Stimulated activated CD8-positive, alpha-beta memory T cell treated with anti-CD3 and anti-CD28 coated beads, Interleukin-7, amount 100 ng/mL, for 48 hours (primary cell): ENCODE measurements around the gene STARD9.
"Not testable (repeated sequence)": the region's sequence is repeated elsewhere in the genome, so short reads cannot be mapped to it uniquely, and the experiment has no call there.

ENCODE experiments used
- DNase-seq, 2 donors: peaks; one replicate each; pipeline ENCODE4 v3.0.0-alpha.2; 2020; ENCODE audit warnings: low read depth in 1 of 2; ENCODE audit errors: extremely low read depth in 1 of 2

Gene STARD9

DNA sequence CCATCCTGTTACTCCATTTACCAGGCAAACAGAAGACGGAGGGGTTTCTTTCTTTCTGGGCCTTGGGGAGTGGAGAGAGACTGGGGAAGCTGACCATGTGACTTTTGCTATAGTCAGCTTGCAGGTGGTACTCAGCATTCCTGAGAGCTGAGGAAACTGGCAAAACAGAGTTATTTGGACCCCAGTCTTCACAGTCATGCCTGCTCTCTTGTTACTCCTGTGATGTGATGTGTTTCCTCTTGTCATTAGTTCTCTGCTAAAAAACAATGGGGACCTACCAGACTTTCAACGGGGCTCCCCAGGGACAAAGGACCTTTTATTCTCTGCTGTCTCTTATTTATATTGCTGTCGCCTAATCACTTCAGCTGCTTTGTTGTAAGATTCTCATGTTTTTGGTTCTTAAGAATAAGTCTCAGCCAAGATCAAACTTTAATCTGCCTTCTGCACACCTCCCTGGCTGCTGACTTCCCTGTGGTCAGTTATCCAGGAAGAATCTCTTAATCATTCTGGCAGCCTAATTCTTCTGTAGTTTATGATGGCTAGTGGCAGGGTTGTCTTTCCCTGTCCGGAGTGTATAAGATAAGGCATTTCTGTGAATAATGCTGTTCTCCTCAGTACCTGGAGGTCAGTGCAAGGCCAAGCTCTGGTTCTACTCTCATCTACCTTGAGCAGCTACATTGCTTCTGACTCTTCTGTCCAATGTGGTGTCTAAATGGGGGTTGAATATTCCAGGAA lies 8.8 kb downstream of the STARD9 start:
- no peak for DNase-seq

DNA sequence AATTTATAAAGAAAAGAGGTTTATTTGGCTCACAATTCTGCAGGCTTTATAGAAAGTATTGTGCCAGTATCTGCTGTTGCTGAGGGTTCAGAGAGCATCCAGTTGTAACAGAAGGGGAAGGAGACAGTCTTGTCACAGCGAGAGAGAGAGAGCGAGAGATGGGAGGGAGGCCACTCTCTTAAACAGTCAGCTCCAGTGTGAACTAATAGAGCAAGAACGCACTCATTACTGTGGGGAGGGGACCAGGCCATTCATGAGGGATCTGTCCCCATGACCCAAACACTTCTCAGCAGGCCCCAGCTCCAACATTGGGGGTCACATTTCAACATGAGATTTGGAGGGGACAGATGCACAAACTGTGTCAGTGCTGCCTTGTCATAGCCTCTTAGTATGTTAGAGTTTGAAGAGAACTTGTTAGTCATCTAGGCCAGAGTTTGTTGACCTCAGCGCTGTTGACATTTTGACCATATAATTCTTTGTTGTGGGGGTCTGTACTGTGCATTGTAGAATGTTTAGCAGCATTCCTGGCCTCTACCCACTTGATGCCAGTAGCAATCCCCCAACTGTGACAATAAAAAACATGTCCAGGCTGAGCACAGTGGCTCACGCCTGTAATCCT lies 15.3 kb downstream of the STARD9 start:
- DNase-seq = no peak

DNA sequence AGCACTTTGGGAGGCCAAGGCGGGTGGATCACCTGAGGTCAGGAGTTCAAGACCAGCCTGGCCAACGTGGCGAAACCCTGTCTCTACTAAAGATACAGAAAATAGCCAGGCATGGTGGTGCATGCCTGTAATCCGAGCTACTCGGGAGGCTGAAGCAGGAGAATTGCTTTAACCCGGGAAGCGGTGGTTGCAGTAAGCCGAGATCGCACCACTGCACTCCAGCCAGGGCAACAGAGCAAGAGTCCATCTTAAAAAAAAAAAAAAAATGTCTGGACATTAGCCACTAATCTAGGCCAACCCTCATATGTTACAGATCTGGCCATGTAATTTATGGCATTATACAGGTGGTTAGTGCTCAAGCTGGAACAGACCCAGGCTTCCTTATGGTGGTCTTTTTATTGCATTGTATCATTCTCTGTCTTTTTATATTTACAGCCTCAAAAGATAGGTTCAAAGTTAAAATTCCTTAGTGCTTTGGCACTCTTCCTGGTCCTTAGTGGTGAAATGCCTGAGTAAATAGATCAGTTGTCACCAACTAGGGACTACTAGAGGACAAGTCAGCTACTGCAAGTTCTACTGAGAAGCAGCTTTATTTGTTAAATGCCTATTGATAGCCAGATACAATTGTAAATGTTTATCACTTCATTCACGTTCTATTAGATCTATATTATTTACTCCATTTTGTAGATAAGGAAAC lies 16.0 kb downstream of the STARD9 start:
- no peak for DNase-seq

DNA sequence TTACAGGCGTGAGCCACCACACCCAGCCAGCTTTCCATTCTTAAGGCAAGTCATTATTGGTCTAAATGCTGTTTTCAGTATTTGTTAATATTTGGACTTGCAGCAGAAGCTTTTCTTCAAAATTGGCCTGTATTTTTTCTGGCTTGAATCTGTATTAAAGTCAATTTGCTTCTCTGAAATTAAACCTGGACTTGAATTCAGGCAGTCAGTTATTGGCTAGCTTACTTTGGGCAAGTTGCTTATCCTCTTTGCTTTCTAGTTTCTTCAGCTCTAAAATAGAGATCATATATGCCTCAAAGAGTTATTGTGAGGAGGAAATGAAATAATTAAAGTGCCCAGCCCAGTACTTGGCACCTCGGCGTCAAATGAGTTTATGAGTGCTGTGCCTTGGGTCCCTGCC lies 17.3 kb downstream of the STARD9 start:
- DNase-seq = no peak

DNA sequence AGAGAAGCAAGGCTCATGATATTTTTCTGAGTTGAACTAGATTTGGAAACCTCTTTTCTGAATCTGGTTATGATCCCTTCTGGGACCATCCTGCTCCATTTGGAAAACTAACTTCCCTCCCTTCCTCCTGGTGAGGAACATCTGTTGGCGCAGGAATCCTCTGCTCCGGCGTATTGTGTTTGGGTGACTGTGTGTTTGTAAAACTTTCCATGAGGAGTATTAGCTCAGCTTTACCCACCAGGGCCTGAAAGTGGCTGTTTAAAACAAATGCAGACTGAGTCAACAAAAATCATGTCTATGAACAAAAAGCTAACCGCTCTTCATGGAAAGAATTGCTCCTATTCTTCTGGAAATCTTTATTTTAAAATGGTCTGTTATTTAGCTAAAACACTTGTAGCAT lies 17.7 kb downstream of the STARD9 start:
- DNase-seq = no peak

DNA sequence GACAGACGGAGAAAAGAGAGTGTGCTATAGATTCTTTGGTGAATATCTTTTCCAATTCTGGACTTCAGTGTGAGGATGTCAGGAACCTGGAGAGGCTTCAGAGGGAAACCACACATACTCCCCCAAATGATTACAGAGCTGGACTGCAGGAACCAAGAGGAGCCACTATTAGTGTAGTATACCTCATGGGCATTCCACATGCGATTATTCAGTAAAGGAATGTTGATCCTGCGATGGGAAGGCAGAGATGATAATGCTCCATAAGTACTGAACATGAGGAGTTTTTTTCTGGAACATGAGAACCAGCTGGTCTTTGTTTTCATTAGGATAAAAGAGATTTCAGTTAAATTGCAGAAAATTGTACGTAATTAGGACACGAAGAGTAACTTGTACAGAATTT lies 18.7 kb downstream of the STARD9 start:
- DNase-seq = no peak

DNA sequence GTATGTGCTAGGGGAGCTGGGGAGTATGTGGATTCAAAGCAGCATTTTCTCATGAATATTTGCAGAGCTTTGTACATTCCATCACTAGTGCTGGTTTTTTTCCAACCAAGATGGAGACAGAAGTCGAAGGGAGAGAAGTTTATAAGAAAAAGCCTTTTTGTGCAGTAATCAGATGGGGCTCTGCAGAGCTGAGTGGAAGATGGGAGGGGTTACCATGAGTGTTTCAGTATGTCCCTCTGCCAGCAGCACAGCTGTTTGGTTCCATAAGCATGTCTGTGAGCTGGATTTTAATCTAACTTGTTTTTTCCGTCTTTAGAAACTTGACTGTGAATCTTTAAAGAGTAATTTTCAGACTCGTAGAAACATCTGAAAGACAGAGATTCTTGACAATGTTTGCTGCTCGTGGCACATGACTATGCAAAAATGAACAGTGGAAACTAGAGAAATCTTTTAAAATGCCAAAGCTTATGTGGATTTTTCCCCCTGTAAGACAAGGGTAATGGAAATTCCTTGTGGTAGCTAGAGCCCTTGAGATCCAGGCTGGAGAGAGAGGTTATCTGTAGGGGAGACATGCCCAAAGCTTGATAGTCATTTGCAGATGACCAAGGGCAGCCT lies 20.3 kb downstream of the STARD9 start:
- DNase-seq = no peak

DNA sequence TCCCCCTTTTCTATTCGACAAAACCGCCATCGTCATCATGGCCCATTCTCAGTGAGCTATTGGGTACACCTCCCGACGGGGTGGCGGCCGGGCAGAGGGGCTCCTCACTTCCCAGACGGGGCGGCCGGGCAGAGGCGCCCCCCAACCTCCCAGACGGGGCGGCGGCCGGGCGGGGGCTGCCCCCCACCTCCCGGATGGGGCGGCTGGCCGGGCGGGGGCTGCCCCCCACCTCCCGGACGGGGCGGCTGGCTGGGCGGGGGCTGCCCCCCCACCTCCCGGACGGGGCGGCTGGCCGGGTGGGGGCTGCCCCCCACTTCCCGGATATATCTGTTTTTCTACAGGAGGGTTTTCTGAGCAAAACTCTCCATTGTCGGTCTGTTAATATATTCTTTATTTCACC lies 25.9 kb downstream of the STARD9 start:
- not testable (repeated sequence) for DNase-seq

DNA sequence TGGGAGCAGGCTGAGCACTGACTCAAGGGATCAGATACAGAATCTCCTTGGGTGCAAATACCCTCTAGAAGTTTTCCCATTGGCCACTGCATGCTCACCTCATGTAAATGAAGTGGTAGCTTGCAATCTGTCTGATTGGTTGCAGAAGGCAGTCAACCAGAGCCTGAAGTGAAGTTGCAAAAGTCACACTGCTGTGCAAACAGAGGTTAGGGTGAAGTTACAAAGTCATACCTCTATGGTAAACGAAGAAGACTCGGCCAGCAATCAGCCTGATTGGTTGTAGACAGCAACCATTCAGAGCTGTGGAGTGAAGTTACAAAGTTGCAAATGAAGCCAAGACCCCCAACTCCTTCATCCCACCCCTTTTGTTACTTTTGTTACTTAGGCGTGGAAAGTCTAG lies 27.1 kb downstream of the STARD9 start:
- DNase-seq = no peak

DNA sequence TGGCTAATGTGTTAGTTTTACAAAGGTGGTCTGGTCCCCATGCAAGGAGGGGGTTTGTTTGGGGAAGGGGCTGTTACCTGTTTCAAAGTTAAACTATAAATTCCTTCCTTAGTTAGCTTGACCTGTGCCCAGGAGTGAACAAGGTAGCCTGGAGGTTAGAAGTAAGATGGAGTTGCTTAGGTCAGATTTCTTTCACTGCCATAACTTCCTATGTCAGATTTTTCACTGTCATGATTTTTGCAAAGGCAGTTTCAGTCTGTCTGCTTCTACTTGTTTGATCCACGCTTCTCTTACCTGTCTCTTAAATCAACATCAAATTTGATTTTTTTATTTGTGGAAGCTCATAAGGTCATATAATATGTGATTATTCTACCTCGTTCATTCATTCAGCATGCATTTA lies 28.6 kb downstream of the STARD9 start:
- no peak for DNase-seq

DNA sequence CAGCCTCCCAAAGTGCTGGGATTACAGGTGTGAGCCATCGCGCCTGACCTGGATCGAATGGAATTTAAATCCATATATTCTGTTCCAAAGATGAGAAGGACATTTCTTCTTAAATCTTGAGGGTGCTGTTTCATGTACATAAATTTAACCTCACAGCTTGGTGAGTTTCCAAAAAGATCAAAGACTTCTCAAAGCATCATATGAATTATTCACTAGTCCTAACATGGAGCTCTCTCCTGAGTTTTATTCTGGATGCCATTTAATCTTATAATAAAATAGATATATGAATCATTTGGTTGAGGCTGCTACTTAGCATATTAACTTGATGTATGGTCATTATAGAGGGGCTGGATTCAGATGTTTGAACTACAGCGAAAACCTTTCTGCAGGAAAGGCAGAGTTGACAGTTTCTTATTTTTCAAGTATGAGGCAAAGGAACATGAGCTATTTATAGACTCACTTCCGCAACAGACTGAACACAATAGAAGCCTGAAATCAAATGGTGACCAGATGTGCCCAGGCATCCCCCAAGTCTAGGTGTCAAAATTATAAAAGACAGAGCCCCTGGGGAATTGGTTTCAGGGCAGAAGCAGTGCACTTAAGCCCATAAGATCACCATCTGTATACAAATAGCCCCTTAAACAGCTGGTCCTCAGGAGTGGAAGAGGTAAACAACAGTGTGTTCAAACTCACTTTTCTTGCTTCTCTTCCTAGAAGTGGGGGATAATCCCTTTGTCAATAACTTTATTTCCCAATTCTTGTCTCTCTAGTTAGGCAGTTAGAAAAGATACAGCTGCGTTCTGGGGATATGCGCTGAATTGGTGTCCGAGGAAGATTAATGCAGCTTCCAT lies 29.7 kb downstream of the STARD9 start:
- no peak for DNase-seq

DNA sequence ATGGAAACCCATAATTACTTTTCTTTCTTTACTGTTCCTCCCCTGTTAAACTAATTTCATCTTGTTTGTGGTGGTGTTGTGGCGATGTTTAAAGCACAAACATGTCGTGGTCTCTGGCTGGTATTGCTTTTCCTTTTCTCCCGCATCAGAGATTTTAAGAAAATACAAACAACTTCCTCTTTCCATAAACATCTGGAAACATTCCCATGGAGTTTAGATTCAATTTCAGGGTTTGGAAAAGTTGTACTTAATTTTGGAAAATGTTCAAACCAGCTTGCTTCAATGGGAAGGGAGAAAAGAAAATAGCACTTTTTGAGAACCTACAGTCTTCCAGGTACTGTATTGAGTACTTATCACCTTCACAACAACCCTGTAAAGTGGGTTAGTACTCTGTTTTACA lies 30.4 kb downstream of the STARD9 start:
- DNase-seq = no peak

DNA sequence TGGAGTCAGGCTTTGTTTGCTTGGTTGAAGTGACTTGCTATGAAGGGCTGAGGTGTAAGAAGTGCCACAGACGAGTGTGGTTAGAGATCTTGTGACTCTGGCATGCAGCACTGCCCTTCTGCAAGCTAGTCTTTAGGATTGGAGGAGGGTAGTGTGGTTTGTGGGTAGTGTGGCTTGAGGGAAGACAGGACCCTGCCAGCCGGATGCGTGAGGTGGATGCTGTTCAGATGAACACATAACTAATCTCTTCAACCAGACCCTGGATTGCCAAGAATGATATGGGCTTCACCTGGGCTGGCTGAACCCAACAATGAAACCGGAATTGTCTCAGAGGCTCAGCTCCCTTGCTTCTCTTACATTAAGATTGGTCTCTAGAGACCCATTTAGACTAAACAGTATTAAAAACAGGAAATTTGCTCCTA lies 32.7 kb downstream of the STARD9 start:
- peak; percentile 22 to 45 for DNase-seq

DNA sequence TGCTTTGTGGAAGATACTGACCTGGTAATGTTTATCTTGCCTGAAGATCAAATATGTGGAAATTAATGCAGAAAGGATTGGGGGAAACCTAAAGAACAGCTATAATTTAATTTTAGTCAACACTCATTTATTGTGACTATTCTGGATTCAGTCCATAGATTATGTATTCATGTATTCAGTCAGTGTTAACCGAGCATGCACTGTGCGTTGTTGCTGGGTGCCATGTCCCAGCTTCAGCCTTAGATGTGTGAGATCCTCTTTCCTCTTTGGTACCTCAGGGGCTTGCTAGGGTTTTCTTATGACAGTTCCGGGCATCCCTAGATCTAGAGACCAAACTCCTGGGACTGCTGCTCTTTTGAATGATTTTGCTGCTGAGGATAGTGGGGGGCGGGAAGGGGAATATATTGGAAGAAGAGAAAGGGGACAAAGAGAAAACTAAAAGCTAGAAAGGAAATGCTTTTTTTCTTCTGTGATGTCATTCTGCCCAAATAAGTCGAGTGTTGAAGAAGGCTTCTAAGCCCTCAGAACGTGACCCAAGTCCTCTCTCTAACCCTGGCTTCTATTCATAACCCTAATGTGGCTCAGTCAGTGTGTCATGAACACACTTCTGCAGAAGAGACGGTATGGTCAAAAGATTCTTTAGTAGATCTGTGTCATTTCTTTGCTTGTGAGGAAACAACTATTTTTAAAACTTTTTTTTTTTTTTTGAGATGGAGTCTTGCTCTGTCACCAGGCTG lies 33.5 kb downstream of the STARD9 start:
- no peak for DNase-seq

DNA sequence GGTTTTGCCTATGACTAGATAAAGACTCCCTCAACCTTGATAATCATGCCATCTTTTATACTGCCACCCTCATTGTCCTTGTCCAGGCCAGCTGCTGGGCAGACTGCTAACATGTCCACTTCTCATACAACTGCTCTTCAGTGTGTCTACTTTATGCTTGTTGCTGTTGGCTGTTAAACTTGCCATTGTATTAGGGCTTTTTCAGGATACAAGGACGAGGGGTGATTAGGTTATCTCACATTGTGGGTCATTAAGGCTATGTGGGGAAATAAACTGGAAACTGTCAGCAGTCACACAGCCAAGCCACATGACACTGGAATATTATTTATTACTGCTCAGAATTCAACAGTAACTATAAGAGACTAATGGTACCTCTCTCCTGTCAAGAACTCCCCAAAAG lies 36.1 kb downstream of the STARD9 start:
- no peak for DNase-seq

DNA sequence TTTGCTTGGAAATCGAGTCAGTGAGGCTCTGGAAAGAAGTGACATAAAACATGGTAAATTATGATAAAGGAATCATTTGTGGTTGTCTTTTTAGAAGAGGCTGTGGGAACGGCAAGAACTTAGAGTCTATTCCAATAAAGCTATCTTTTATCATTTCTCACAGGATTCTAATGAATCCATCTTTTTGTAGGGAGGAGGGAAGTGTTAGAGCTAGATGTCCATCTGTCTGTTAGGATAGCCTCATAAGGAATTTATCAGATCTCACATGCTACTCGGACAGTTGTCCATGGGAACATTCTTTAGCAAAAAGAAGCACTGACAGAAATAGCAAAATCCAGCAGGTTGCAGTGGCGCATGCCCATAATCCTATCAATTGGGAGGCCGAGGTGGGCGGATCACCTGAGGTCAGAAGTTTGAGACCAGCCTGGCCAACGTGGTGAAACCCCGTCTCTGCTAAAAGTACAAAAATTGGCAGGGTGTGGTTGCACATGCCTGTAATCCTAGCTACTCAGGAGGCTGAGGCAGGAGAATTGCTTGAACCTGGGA lies 37.0 kb downstream of the STARD9 start:
- no peak for DNase-seq

DNA sequence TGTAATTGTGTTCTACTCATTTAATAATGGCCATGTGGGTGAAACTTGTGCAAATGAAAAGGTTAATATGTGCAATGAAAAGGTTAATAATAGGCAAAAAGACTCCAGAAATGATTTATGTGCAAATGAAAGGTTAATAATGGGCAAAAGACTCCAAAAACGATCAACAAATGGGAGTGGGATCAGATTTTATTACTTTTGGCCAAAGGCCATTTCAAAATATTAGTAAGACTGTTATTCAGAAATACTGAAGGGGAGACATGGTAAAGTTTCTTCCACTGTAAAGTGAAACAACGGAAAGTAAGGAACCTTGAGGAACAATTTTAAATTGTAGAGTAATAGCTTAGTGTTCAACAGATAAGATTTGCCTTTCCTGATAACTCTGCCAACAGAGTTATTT lies 40.7 kb downstream of the STARD9 start:
- no peak for DNase-seq

DNA sequence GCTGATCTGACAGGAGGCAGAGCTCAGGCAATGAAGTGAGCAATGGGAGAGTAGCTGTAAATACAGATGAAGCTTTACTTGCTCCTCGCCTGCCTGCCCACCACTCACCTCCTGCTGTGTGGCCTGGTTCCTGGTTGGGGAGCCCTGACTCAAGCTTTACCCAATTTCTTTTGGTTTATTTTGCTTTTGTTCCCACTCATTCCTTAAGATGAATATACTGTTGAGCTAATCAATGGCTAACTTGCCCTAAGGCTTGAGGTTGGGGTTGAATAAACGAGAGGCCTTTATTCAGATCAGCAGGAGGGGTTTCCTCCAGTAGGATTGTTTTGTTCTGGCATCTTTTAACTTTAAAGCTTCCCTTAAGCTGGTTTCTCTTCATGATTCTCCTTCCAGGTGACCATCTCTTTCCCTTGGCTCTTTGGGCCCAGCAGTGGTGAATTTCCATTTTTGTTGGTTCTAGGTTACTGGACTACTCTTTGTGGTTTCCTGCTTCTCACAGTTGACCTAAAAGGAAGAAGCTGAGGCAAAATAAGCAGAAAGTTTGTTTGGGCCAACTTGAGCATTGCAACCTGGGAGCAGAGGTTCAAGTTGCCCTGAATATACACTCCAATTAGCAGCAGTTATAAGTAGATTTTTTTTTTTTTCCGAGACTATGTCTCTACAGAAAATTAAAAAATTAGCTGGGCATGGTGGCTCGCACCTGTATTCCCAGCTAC lies 44.4 kb downstream of the STARD9 start:
- DNase-seq = no peak

DNA sequence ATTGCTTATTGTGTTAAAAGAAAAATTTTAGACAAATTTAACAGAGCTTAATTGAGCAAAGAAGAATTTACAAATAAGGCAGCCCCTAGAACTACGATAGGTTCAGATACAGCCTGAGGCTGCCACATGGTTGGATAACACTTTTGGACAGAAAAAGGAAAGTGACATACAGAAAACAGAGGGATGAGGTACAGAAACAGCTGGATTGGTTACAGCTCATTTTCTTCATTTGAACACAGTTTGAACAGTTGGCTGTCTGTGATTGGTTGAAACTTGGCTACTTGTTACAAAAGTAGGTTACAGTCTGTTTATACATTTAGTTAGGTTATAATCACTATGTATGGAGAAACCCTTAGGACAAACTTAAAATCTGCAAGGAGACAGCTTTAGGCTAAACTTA lies 46.0 kb downstream of the STARD9 start:
- no peak for DNase-seq
